AG20443 (cell line): ENCODE results near the gene CD177.
"Not testable (repeated sequence)": the region's sequence is repeated elsewhere in the genome, so short reads cannot be mapped to it uniquely, and the experiment has no call there.

ENCODE experiments used
- DNase-seq: peaks from one replicate; pipeline ENCODE4 v3.0.0; 2012; ENCODE audit warnings: low spot score, mixed read lengths

Gene CD177, protein sequence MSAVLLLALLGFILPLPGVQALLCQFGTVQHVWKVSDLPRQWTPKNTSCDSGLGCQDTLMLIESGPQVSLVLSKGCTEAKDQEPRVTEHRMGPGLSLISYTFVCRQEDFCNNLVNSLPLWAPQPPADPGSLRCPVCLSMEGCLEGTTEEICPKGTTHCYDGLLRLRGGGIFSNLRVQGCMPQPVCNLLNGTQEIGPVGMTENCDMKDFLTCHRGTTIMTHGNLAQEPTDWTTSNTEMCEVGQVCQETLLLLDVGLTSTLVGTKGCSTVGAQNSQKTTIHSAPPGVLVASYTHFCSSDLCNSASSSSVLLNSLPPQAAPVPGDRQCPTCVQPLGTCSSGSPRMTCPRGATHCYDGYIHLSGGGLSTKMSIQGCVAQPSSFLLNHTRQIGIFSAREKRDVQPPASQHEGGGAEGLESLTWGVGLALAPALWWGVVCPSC

DNA sequence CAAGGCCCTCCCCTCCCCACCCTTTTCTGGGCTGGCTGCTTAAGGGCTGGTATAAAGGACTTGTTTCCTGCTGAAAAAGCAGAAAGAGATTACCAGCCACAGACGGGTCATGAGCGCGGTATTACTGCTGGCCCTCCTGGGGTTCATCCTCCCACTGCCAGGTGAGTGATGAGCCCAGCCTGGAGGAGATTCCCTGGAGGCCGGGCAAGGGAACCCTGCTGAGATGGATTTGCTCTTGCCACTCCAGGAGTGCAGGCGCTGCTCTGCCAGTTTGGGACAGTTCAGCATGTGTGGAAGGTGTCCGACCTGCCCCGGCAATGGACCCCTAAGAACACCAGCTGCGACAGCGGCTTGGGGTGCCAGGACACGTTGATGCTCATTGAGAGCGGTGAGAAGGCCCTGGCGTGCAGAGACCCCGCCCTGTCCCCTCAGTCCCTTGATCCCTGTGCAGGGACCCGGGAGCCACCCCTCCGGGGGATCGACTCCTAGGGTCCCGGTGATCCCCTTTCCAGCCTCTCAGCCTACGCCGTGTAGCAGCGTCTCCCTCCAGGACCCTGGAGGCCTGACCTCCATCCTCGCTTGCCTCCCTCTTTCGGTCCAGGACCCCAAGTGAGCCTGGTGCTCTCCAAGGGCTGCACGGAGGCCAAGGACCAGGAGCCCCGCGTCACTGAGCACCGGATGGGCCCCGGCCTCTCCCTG lies at the start of gene CD177:
CD177 (plus strand) TSS at position 81 of the 699 bp plus-strand sequence; CDS start at position 110, 29 bp downstream.
- no peak for DNase-seq

GRCh38 chr19:43305642-43306041 lies 47.8 kb upstream of the CD177 start:
- no peak for DNase-seq

GRCh38 chr19:43306097-43306496 lies 47.4 kb upstream of the CD177 start:
- peak; percentile 58 for DNase-seq

DNA sequence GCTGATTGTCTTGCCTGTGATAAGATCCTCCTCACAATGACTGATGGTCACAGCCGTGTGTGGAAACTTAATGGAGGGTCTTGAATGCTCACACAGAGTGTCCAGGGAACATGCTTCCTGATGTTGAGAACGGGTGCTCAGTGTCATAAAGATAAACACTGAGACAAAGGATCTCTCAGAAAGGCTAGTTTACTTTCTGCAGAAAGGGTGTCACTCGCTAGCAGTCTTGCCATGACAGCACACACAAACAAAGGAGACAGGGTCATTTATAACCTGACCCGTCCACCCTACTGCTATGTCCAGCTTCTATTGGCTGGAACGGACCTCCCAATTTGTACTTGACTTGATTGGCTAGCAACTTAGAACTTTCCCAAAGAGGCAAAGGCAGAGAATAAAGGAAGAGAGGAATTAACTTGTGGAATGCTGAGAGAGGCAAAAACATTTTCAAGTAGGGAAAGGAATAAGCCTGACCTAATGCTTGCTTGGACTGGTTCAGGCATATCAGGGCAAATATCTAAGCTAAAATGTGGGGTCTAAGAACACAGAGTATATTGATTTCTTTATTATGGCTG lies 45.2 kb upstream of the CD177 start:
- DNase-seq = no peak

DNA sequence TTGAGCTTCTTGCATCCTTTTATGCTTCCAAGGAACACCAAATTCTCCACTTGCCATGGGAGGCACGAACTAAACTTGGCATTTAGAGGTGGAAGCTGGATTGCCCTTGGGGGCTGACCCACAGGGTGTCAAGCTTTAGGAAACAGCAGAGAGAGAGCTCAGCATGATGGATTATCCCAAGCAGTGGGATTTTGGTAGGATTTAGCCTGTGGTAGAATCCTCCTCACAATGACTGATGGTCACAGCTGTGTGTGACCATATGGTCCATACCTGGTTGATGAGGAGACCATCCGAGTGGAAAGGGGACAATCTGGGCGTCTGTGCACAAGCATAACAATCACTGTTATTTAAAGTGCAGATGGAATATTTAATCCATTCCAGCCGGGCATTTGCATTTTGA lies 44.0 kb upstream of the CD177 start:
- DNase-seq = no peak

DNA sequence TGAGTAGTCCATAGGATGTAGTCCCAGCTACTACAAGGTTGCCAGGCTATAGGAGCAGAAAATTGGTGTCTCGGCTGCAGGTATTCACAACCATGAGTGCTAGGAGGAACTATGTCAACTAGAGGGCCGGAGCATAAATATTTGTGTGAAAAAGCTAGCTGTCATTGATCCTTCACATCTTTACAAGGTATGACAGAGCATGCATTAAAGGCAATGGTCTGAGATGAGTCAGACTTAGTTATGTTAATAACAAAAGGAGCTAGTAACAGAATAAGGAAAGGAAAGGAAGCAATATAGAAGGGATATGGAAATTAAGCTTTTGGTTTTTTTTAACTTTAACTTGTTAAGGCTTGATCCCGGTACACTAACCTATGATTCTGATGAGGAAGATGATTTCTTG lies 43.3 kb upstream of the CD177 start:
- DNase-seq = no peak

GRCh38 chr19:43311256-43311655 lies 42.2 kb upstream of the CD177 start:
- no peak for DNase-seq

DNA sequence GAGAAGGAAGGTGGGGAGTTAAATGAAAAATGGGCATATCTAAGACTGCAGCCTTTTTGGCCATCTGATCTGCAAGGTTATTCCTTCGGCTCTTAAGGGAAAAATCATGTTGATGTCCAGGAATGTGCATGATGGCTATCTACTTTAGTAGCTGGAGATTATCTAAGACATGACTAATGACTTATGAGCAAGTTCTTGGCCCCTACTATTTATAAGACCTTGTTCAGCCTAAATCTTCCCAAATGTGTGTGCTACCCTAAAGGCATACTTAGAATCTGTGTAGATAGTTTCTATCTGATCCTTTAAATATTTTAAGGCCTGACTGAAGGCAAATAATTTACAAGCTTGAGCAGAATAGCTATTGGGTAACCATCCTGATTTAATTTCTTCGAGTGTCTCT lies 41.8 kb upstream of the CD177 start:
- DNase-seq = no peak

DNA sequence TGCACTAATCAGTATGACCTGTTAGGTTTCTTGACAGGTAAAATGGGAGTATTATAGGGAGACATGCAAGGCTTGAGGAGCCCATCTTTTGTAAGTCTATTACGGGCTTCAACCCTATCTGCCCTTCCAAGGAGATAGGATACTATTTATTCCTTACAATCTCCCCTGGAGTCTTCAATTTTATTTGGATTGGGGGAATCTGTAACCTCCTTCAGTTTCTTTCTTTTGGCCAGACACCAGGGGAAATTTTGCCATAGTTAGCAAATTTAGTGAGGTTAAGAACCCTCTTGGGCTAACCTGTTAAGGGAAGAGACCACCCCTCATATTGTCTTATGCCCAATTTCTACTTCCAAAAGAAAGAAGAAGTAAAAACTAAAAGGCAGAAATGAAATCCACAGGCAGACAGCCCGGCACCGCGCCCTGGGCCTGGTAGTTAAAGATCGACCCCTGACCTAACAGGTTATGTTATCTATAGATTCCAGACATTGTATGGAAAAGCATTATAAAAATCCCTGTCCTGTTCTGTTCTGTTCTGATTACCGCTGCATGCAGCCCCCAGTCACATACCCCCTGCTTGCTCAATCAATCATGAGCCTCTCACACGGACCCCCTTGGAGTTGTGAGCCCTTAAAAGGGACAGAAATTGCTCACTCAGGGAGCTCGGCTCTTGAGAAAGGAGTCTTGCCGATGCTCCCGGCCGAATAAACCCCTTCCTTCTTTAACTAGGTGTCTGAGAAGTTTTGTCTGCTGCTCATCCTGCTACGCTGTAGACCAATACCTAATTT lies 39.6 kb upstream of the CD177 start:
- no peak for DNase-seq

- no peak for DNase-seq
These were observed 37.6 kb upstream of the CD177 start for GRCh38 chr19:43315851-43316250.

DNA sequence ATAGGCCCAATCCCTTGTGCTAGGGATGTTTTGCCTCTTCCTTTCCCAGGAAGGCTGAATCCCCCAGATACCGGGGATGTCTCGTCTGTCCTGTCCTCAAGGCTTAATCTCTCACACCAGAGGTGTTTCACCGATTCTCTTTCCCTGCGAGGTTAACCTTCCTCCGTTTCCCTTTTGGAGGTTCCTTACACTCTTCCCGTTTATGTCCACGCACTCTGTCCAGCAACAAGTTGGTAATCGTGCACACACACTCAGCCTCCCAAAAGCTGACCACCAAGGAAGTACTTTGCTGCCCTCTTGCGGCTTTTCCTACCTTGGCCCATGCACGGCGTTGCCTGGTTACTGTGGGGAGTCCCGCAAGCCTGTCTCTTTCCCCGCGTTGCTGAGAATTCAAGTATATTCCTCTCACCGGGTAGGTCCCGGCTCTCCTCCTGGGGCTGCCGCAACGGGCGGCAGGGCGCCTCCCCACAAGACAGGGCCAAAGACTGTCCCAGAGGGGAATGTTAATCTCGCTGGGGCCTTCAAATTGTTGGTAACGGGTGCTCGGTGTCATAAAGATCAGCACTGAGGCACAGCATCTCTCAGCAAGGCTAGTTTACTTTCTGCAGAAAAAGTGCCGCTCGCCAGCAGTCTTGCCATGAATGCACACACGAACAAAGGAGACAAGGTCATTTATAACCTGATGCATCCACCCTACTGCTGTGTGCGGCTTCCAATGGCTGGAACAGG lies 36.7 kb upstream of the CD177 start:
- peak; percentile 53 for DNase-seq

- no peak for DNase-seq
These were observed 35.3 kb upstream of the CD177 start for GRCh38 chr19:43318203-43318602.

DNA sequence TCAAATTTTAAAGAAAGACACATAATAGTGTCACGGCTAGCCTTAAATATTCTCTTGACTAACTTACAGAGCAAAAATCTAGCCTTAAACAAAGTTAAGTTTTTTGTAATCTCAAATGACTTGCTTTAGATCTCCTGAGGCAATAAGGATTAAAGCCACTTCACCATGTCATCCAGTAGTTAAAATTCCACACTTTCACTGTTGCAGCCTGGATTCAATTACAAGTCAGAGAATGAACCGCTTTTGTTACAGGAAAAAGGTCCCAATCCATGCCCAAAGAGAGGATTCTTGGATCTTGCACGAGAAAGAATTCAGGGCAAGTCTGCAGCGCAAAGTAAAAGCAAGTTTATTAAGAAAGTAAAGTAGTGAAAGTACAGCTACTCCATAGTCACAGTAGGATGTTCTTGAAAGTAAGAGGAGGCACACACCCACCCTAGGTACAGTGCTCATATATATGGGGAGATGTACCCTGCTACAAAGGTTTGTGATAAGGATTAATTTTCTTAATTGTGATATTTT lies 34.6 kb upstream of the CD177 start:
- DNase-seq = no peak

- DNase-seq = no peak
These were observed 32.9 kb upstream of the CD177 start for GRCh38 chr19:43320546-43320945.

DNA sequence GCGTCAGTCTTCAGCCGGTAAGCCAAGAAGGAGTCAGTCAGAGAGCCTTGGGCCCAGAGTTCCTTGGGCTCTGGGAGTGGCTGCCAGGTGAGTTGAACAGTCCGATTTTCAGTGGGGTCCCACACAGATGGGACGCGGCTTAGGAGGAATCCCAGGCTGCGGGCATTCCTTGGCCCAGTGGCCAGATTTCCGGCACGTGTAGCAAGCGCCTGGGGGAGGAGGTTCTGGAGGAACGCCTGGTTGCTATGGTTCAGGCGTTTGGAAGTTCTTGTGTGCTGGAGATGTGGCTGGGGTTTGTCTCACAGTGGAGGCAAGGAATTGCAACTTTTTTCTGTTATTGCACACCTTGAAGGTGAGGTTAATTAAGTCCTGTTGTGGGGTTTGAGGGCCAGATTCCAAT lies 26.7 kb upstream of the CD177 start:
- DNase-seq = not testable (repeated sequence)

- DNase-seq = not testable (repeated sequence)
These were observed 24.9 kb upstream of the CD177 start for GRCh38 chr19:43328561-43328960.

GRCh38 chr19:43329049-43329448 lies 24.4 kb upstream of the CD177 start:
- not testable (repeated sequence) for DNase-seq

DNA sequence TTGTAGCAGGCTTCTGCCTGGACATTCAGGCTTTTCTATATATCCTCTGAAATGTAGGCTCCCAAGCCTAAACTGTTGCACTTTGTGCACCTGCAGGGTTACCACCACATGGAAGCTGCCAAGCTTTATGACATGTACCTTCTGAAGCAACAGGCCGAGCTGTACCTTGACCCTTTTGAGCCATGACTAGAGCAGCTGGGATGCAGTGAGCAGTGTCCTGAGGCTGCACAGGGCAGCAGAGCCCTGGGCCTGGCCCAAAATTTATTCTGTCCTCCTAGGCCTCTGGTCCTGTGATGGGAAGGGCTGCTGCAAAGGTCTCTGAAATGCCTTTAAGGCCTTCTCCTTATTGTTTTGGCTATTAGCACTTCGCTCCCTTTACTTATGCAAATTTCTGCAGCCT lies 23.5 kb upstream of the CD177 start:
- DNase-seq = no peak

DNA sequence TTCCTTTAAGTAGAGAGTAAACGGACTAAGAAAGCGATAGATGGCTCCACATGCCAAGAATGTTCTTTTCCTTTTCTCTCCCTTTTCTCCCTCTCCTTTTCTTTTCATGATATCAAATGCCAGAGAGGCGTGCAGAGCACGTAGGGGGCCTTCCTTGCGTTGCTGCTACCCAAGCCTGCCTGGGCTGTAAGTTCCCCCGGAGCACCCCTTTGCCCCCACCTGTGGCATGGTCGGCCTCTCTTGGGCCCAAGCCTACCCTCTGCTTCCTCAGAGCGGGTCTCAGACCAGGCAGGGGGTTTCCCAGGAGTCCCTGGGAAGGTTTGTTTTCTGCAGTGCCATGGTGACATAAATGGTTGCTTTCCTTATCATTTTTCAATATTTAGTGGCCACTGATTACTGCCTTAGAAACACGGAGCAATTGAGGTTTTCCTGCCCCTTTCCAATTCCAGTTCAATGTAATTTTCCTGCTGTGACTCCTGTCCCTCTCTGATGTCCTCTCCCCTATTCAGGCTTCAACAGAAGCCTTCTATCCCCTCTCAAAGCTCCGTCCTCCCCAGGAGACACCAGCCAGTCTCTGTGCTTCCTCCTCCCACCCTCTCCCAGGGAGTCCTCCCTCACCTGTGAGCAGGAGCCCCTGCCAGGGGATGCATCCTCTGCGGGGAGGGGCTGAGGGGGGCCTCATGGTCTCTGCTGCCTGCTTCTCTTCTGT lies 22.6 kb upstream of the CD177 start:
- no peak for DNase-seq

- no peak for DNase-seq
These were observed 22.0 kb upstream of the CD177 start for GRCh38 chr19:43331435-43332010.
